Lower lobe of right lung (tissue), 2 donors: ENCODE results near the gene KMT2B. TPM values are rescaled to one million over a fixed set of nuclear protein-coding genes. Genes with fewer than 3 reads are reported as not detected.

Source experiments
- ATAC-seq, 2 donors: fragments of 200-7000 bp; cut with Tn5 transposase; one replicate each; pipeline ENCODE4 v1.9.1; 2020 to 2022; ENCODE audit warnings: mild to moderate bottlenecking in 2 of 2, moderate library complexity in 2 of 2
- DNase-seq: peaks from one replicate; pipeline ENCODE4 v3.0.0-alpha.2; 2020
- H3K27ac ChIP-seq: fragments of 200-600 bp; one replicate; pipeline ENCODE4 v1.8.0; 2022
- H3K27me3 ChIP-seq: fragments of 200-600 bp; one replicate; pipeline ENCODE4 v1.8.0; 2022; ENCODE audit warnings: low read depth
- H3K36me3 ChIP-seq: fragments of 200-600 bp; one replicate; pipeline ENCODE4 v1.8.0; 2022; ENCODE audit warnings: mild to moderate bottlenecking
- H3K4me1 ChIP-seq: fragments of 200-600 bp; one replicate; pipeline ENCODE4 v1.8.0; 2022
- H3K4me3 ChIP-seq: fragments of 200-600 bp; one replicate; pipeline ENCODE4 v1.8.0; 2022; ENCODE audit warnings: mild to moderate bottlenecking
- H3K9me3 ChIP-seq: fragments of 200-600 bp; one replicate; pipeline ENCODE4 v1.8.0; 2022
- CTCF ChIP-seq: fragments of 200-600 bp; IDR thresholded peaks from one replicate; pipeline ENCODE4 v1.8.0; 2022; ENCODE audit warnings: antibody characterized with exemption, mild to moderate bottlenecking
- intact Hi-C: fragments of 100-400 bp; cut with DNase I; formaldehyde crosslinking; loops from one replicate; pipeline ENCODE4 v1.11.0; 2022
- total RNA-seq: library from RNA; stranded (reverse); fragmentation: NEBNext Ultra II Directional; extraction: Animal tissue kit (Norgen Biotek cat#: 25700); gene quantifications from one replicate; pipeline ENCODE4 v1.2.1, GENCODE V29; 2021
- donor health status: DM: no; HTN: yes; CAD: no; lungs with severe emphysema.

The KMT2B gene
- total RNA-seq, 1 donor from 2014 or later, result 37.2 TPM

- intact Hi-C loops, result no loop called here
- TF ChIP-seq CTCF, result no peak
- H3K4me3 ChIP-seq, result no peak overlapping the region
- no peaks in the 10 kb centered on the region for H3K9me3 ChIP-seq
- DNase-seq (no peak), ATAC-seq (no peak)
- peaks cover under 1% of the 10 kb centered on the region for H3K36me3 ChIP-seq
- H3K27ac ChIP-seq, result no peak overlapping the region
- H3K27me3 ChIP-seq, result peaks cover 3% of the 10 kb centered on the region
- H3K4me1 ChIP-seq, result no peaks in the 10 kb centered on the region
Measured at GRCh38 chr19:35786299-35787160, 68.7 kb downstream of the KMT2B start.

- H3K27me3 ChIP-seq, result peaks cover 3% of the 10 kb centered on the region
- intact Hi-C loops, result no loop called here
Measured at GRCh38 chr19:35787227-35787799, 69.5 kb downstream of the KMT2B start.

More at GRCh38 chr19:35787227-35787799, 69.5 kb downstream of the KMT2B start:
- Histone ChIP-seq H3K4me1 (no peaks in the 10 kb centered on the region), H3K36me3 (no peaks in the 10 kb centered on the region), H3K27ac (no peak overlapping the region), H3K9me3 (no peaks in the 10 kb centered on the region), H3K4me3 (no peak overlapping the region)
- no peak for ATAC-seq
- no peak for TF ChIP-seq CTCF
- no peak for DNase-seq

Other genes with a start within 250 kb of the KMT2B start
- 0.89 TPM for gene KRTDAP, start 227.5 kb upstream of the KMT2B start, total RNA-seq
- 70.7 TPM for gene DMKN, start 204.4 kb upstream of the KMT2B start, total RNA-seq
- not detected for gene SBSN, start 189.7 kb upstream of the KMT2B start, total RNA-seq
- gene GAPDHS, start 184.5 kb upstream of the KMT2B start, total RNA-seq, result not detected
- gene TMEM147, start 172.4 kb upstream of the KMT2B start, total RNA-seq, result 81.6 TPM
- not detected for gene ATP4A, start 154.3 kb upstream of the KMT2B start, total RNA-seq
- not detected for gene PMIS2, start 131.8 kb upstream of the KMT2B start, total RNA-seq
- 9.1 TPM for gene HAUS5, start 105.3 kb upstream of the KMT2B start, total RNA-seq
- gene RBM42, start 89.0 kb upstream of the KMT2B start, total RNA-seq, result 56.1 TPM
- 1.1 TPM for gene ETV2, start 76.3 kb upstream of the KMT2B start, total RNA-seq
- gene COX6B1, start 69.7 kb upstream of the KMT2B start, total RNA-seq, result 267 TPM
- gene UPK1A, start 51.5 kb upstream of the KMT2B start, total RNA-seq, result not detected
- gene ZBTB32, start 13.4 kb upstream of the KMT2B start, total RNA-seq, result 0.21 TPM
- gene IGFLR1, start 24.4 kb downstream of the KMT2B start, total RNA-seq, result 17.1 TPM
- gene U2AF1L4, start 27.4 kb downstream of the KMT2B start, total RNA-seq, result 20.3 TPM
- 60.0 TPM for gene PSENEN, start 27.6 kb downstream of the KMT2B start, total RNA-seq
- gene LIN37, start 30.6 kb downstream of the KMT2B start, total RNA-seq, result 7.2 TPM
- gene HSPB6, start 39.0 kb downstream of the KMT2B start, total RNA-seq, result 29.4 TPM
- 20.8 TPM for gene PROSER3, start 40.2 kb downstream of the KMT2B start, total RNA-seq
- 13.1 TPM for gene ARHGAP33, start 57.6 kb downstream of the KMT2B start, total RNA-seq
- gene PRODH2, start 94.8 kb downstream of the KMT2B start, total RNA-seq, result not detected
- gene NPHS1, start 134.5 kb downstream of the KMT2B start, total RNA-seq, result not detected
- gene KIRREL2, start 138.9 kb downstream of the KMT2B start, total RNA-seq, result 0.12 TPM
- 2.1 TPM for gene APLP1, start 150.6 kb downstream of the KMT2B start, total RNA-seq
- 17.2 TPM for gene NFKBID, start 182.5 kb downstream of the KMT2B start, total RNA-seq
- gene HCST, start 184.5 kb downstream of the KMT2B start, total RNA-seq, result 43.3 TPM
- 460 TPM for gene TYROBP, start 190.3 kb downstream of the KMT2B start, total RNA-seq
- gene LRFN3, start 218.4 kb downstream of the KMT2B start, total RNA-seq, result 14.6 TPM